ENCODE measurements around the gene BCAR1.

BCAR1 gene

DNA sequence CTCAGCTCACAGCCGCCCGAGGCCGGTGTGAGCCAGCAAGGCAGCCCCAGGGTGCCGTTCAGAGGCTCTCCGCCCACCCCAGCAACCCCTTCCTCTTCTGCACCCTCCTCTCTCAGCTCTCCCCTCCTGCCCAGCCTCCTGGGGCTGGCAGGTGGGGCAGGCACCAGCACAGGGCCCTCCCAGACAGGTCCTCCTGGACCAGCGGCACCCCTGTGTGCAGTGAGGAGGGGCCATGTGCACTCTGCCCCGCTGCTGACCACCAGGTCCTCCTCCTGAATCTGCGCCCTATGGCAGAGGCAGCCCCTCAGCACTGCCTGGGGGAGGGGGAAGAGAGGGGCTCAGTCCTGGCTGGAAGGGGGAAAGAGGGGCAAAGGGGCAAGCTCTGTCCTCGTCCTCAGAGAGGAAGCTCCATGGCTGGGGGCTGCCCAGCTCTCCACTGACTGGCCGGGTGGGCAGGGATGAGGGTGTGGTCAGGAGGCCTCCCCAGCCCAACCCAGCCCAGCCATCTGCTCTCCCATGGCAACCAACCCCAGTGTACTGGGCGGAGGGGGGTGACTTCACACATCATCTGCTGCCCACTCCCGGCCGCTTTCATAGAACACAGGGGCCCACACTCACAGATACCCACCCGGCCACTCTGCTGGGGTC, 5.4 kb upstream of the BCAR1 start:
- Histone ChIP-seq H3K9me3 (ENCODE audit: low read length) (no peaks in the 10 kb centered on the region), H3K27me3 (ENCODE audit: insufficient read depth, low read length) (no peaks in the 10 kb centered on the region), H3K4me1 (ENCODE audit: insufficient read depth, low read length) (peaks cover 78% of the 10 kb centered on the region), H3K4me3 (ENCODE audit: low read length) (no peak overlapping the region), H2AFZ (ENCODE audit: low read depth, low read length) (no peak overlapping the region), H3K36me3 (ENCODE audit: insufficient read depth, low read length) (no peaks in the 10 kb centered on the region)

DNA sequence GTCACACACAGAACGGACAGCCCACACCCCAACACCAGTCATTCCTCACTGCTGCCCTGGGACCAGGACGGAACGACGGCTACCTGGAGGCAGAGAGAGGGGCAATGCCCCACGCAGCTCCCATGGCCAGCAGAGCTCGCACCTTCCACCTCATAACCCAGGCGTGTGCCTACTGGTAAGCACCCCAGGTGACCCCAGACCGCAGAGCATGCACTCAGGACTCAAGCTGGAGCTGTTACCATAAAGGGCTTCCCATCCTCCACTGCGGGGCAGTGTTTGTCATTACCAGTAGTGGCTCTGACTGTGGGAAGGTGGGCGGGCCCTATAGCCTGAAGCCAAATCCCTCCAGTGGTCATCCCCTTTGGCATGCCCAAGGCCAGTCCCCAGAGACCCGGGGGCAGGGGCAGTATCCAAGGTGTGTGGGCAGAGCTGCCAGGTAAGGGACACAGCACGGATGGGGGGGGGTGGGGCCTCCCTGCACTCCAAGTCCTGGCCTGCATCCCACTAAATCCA, 4.7 kb upstream of the BCAR1 start:
- H3K27me3 ChIP-seq (ENCODE audit: insufficient read depth, low read length) = no peaks in the 10 kb centered on the region
- H3K4me1 ChIP-seq (ENCODE audit: insufficient read depth, low read length) = peaks cover 72% of the 10 kb centered on the region
- H3K9me3 ChIP-seq (ENCODE audit: low read length) = no peaks in the 10 kb centered on the region
- H3K4me3 ChIP-seq (ENCODE audit: low read length) = no peak overlapping the region
- H3K36me3 ChIP-seq (ENCODE audit: insufficient read depth, low read length) = no peaks in the 10 kb centered on the region
- H2AFZ ChIP-seq (ENCODE audit: low read depth, low read length) = no peak overlapping the region

DNA sequence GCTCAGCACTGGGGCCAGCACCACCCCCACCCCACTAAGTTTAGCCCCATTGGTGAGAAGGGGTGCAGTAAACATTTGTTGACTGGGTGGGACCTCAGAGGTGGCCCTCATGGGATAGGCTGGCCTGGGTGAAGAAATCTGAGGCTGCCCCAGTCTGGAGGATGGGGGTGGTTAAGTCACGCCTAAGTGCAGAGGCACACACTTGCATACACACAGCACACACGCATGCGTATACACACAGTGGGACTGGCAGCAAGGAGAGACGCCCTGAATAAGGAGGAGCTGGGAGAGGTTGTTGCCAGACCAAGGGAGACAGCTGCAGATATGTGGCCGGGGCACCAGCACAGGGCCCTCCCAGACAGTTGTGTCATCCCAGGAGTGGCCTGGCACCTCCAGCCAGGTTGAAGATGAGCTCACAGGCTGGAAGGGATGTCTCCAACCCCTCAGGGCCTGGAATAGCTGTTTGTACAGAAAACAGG, 3.0 kb upstream of the BCAR1 start:
- Histone ChIP-seq H3K27me3 (ENCODE audit: insufficient read depth, low read length) (no peaks in the 10 kb centered on the region), H3K36me3 (ENCODE audit: insufficient read depth, low read length) (no peaks in the 10 kb centered on the region), H3K4me3 (ENCODE audit: low read length) (no peak overlapping the region), H3K4me1 (ENCODE audit: insufficient read depth, low read length) (peaks cover 81% of the 10 kb centered on the region), H3K9me3 (ENCODE audit: low read length) (no peaks in the 10 kb centered on the region), H2AFZ (ENCODE audit: low read depth, low read length) (no peak overlapping the region)

DNA sequence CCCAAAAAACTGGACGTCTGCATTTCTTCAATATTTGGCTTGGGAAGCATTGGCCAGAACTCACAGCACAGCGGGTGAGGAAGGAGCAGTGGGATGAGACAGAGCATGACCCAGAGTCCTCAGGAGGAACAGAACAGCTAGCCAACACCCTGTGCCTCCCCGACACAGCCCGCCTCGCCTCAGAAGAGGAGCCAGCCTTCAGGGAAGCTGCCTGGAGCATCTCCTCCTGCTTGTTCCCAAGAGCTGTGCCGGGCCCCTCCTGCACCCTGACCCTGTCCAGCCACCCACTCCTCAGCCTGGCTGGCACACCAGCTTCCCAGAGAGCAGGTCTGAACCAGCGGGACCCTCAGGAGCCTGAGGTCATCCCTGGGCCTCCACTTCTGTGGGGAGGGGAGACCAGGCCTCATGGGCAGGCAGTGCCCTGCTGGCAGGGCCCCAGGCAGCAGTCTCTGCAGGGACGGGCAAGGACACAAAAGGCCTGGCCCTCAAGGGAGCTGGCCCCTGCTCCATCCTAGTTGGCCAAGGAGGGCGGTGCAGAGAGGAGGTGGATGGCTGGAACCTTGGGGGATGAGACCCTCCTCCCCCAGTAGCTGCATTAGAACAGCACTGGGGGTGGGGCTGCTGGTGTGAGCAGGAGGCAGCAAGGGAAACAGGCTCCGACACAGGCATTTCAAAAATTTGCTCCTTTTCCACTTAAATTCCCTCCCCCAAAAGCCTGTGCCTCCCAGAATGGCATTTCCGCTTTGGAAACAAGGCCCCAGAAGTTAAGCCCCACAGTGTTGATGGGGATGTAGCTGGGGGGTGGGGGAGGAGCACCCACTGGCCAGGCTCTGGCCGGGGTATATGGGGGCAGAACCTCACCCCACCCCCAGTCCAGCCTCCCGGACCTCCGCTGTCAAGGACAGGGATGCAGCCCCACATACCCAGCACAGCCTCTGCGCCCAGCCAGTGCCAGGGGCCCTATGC, 1.8 kb upstream of the BCAR1 start:
- Histone ChIP-seq H3K4me1 (ENCODE audit: insufficient read depth, low read length) (peaks cover 82% of the 10 kb centered on the region), H2AFZ (ENCODE audit: low read depth, low read length) (no peak overlapping the region), H3K27me3 (ENCODE audit: insufficient read depth, low read length) (no peaks in the 10 kb centered on the region), H3K36me3 (ENCODE audit: insufficient read depth, low read length) (no peaks in the 10 kb centered on the region), H3K4me3 (ENCODE audit: low read length) (no peak overlapping the region), H3K9me3 (ENCODE audit: low read length) (no peaks in the 10 kb centered on the region)

DNA sequence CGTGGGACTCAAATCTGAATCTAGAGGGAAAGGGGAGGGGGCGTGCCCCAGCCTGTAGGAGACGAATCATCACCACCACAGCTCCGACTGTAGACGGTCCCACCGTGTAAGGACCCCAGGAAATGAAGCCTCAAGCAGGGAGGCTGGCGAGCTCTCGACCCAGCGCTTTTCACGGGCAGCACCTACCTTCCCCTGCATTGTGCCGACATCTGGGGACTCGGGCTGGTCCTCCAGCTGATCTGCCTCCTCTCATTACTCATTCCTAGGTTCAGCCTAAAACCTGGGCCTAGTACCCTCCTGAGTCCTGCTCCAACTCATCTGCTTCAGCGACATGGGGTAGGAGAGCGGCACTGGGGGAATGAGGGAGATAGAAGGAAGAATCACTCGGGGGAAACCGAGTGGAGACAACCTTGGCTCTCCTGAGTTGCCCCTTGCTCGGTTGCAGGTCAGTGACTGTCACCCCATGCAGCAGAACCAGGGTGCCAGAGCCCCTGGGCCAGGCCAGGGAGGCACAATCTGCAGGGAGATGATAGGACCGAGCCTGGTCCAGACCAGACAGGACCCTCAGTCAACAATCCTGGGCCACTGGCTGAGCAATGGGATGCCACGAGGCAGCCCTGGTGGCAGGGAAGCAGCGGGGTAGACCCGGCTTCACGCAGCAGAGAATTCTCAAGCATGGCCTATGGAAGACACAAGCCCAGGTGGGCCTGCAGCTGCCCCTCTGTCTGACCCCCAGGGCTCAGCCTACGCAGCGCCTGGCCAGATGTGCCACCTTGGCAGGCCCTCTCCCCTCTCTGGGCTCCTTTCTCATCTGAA, 833 bp upstream of the BCAR1 start:
- Histone ChIP-seq H3K27me3 (ENCODE audit: insufficient read depth, low read length) (no peaks in the 10 kb centered on the region), H3K9me3 (ENCODE audit: low read length) (no peaks in the 10 kb centered on the region), H3K4me3 (ENCODE audit: low read length) (peak overlapping the region; percentile 39), H2AFZ (ENCODE audit: low read depth, low read length) (no peak overlapping the region), H3K4me1 (ENCODE audit: insufficient read depth, low read length) (peaks cover 73% of the 10 kb centered on the region), H3K36me3 (ENCODE audit: insufficient read depth, low read length) (no peaks in the 10 kb centered on the region)

DNA sequence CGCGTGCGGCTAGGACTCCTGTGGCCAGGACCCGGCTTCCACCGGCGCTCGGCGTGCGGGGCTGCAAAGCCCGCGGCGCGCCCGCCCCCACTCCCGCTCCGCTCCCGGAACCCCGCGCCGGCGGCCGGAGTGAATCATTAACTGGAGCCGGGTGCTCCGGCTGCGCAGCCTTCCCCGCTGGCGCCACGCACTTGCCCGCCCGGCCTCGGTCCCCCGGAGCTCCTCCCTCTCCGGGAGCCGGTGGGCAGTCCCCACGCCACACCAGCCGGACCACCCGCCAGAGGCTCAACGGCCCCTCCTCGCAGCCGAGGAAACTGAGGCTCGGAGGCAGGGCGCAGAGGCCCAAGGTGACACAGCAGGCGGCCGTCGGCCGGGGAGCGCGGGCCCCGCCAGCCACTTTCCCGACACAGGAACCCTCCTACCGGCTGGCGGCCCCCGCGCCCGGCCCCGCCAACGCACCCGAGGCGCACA, 580 bp downstream of the BCAR1 start:
- Histone ChIP-seq H3K9me3 (ENCODE audit: low read length) (no peaks in the 10 kb centered on the region), H2AFZ (ENCODE audit: low read depth, low read length) (no peak overlapping the region), H3K4me1 (ENCODE audit: insufficient read depth, low read length) (peaks cover 71% of the 10 kb centered on the region), H3K27me3 (ENCODE audit: insufficient read depth, low read length) (no peaks in the 10 kb centered on the region), H3K4me3 (ENCODE audit: low read length) (peak overlapping the region; percentile 67), H3K36me3 (ENCODE audit: insufficient read depth, low read length) (no peaks in the 10 kb centered on the region)

DNA sequence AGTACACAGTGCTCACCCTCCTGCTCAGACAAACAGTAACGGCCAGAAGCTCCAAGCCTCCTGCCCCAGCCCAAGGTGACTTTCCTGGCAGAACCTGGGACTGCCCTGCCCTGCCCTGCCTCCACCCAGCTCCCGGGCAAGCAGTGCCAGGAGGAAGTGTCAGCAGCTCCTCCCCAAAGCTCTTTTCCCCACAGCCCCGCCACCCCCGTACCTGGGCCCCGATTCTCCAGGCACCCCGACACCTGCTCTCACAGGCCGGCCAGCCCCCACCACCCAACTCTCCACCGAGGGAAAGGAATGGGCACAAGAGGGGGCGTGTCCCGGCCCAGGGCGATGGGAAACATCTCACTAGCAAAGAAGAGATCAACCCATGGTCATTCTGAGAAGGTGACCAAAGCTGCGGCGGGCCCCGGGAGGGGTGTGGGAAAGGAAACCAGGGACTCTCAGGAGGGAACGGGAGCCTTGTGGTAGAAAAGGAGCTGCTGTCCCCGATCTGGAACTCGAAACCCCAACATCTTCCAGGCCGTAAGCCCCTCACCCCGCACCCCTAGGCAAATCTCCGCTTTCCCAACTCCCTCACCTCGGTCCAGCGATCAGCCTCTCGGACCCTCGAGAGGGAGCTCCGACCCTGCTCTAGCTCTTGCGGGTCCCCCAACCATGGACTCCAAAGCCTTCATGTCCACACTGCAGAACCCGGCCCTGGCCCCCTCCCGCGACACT, 1.2 kb downstream of the BCAR1 start:
- no peak overlapping the region for H2AFZ ChIP-seq (ENCODE audit: low read depth, low read length)
- H3K4me1 ChIP-seq (ENCODE audit: insufficient read depth, low read length) = peaks cover 75% of the 10 kb centered on the region
- peak overlapping the region; percentile 67 for H3K4me3 ChIP-seq (ENCODE audit: low read length)
- H3K9me3 ChIP-seq (ENCODE audit: low read length) = no peaks in the 10 kb centered on the region
- no peaks in the 10 kb centered on the region for H3K27me3 ChIP-seq (ENCODE audit: insufficient read depth, low read length)
- H3K36me3 ChIP-seq (ENCODE audit: insufficient read depth, low read length) = no peaks in the 10 kb centered on the region

DNA sequence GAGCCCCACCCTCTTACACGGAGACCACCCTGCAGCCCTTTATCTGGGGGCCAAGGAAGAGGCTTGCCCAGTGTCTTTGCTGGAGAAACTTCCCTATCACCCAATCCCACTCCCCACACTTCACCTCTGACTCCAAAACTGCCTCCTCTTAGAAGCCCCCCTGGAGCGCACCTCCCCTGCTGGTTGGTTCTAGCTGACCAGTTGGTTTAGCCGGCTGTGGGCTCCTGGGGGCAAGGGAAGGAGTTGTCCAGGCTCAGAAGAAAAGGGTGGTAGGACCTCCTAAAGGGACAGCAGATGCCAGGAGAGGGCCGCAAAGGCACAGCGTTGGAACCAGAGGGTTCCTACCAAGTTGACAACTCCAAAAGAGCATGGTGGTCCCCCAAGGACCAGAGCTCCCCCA, 2.0 kb downstream of the BCAR1 start:
- Histone ChIP-seq H3K27me3 (ENCODE audit: insufficient read depth, low read length) (no peaks in the 10 kb centered on the region), H3K36me3 (ENCODE audit: insufficient read depth, low read length) (no peaks in the 10 kb centered on the region), H3K4me1 (ENCODE audit: insufficient read depth, low read length) (peaks cover 75% of the 10 kb centered on the region), H2AFZ (ENCODE audit: low read depth, low read length) (no peak overlapping the region), H3K4me3 (ENCODE audit: low read length) (peak overlapping the region; percentile 67), H3K9me3 (ENCODE audit: low read length) (no peaks in the 10 kb centered on the region)

DNA sequence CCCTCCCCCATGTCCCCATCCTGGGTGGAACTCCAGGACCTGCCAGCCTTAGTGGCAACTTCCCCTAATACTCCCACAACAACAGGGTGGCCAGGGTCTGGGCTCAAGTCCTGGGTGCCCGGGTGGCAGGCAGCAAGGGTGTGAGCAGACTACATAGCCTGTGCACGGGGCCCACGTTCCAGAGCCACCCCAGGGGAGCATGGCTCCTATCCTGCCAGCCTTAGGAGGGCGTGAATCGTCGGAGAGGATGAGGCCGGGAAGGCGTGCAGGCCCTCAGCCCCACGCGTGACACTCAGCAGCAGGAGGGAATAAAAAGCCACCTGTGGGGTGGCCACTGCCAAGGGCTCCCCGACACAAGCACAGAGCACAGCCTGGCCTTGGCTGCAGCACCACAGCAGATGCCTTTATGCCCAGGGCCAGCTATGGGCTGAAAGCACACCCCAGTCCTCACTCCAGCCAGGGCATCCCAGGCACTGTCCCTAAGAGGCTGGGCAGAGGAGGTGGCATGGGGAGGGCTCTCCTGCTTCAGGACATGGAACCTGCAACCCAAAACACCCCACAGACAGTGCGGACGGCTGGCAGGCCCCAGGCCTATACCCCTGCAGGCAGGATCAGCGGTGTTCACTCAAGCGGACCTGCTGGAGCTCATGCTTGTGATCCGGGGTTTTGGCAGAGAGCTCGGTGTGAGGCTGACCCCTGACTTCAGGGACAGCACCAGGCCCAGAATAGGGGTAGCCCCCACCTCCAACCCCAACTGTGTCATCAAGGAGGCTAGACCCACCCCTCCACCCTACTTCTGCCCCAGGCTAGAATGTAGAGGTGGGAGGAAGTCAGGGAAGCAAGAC, 2.7 kb downstream of the BCAR1 start:
- no peaks in the 10 kb centered on the region for H3K27me3 ChIP-seq (ENCODE audit: insufficient read depth, low read length)
- H2AFZ ChIP-seq (ENCODE audit: low read depth, low read length) = no peak overlapping the region
- peaks cover 3% of the 10 kb centered on the region for H3K36me3 ChIP-seq (ENCODE audit: insufficient read depth, low read length)
- peaks cover 75% of the 10 kb centered on the region for H3K4me1 ChIP-seq (ENCODE audit: insufficient read depth, low read length)
- no peaks in the 10 kb centered on the region for H3K9me3 ChIP-seq (ENCODE audit: low read length)
- no peak overlapping the region for H3K4me3 ChIP-seq (ENCODE audit: low read length)

DNA sequence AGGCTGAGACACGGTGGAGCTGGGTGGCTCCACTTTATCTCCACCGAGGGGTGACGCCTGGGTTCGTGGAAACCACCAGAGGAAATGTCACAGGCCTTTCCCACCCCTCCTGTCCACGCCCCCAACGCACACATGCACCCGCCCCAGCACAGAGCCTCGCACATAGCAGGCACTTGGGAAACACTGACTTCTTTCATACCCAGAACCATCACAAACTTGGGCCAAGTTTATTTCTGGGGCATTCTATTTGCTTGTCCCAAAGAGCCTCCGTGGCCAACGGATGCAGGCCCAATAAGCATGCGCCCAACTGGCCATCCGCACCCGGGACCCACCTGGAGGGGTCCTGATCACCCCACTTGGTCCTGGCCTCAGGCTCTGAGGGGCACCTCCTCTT, 3.3 kb downstream of the BCAR1 start:
- Histone ChIP-seq H3K4me3 (ENCODE audit: low read length) (no peak overlapping the region), H3K4me1 (ENCODE audit: insufficient read depth, low read length) (peaks cover 69% of the 10 kb centered on the region), H3K27me3 (ENCODE audit: insufficient read depth, low read length) (no peaks in the 10 kb centered on the region), H3K9me3 (ENCODE audit: low read length) (no peaks in the 10 kb centered on the region), H2AFZ (ENCODE audit: low read depth, low read length) (no peak overlapping the region), H3K36me3 (ENCODE audit: insufficient read depth, low read length) (peaks cover 6% of the 10 kb centered on the region)

DNA sequence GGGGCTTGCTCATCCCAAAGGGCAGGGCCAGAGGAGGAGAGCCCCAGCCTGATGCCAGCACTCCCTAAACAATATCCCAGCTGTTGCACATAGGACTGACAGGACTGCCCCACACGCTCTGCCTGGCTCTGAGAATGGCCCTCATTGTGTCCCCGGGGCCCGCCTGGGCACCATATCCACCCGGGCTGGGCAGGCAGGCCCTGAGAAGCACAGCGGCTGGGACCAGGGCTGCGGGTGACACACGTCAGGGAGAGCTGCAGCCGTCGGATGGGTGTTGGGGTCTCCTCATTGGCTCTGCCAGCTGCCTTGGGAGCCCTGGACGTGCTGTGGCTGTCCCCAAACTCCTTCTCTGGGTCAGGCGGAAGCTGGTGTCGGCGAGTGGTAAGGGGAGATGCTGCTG, 4.2 kb downstream of the BCAR1 start:
- Histone ChIP-seq H3K27me3 (ENCODE audit: insufficient read depth, low read length) (no peaks in the 10 kb centered on the region), H3K9me3 (ENCODE audit: low read length) (no peaks in the 10 kb centered on the region), H3K4me1 (ENCODE audit: insufficient read depth, low read length) (peaks cover 60% of the 10 kb centered on the region), H3K36me3 (ENCODE audit: insufficient read depth, low read length) (peaks cover 15% of the 10 kb centered on the region), H2AFZ (ENCODE audit: low read depth, low read length) (no peak overlapping the region), H3K4me3 (ENCODE audit: low read length) (no peak overlapping the region)
